Endothelial cell of umbilical vein (primary cell): ENCODE data around the gene MLLT1. TPM values are rescaled to one million over a fixed set of nuclear protein-coding genes. Genes with fewer than 3 reads are reported as not detected.

ENCODE experiments used
- BruUV-seq: library from RNA; stranded (reverse); fragments of 400-500 nt; replicated peaks from 2 replicates; lab custom pipeline; 2021; lab: Mats Ljungman, UMichigan
- CTCF ChIA-PET: fragments of 300-600, 350-600 bp; sonication (Branson Sonifier 250); formaldehyde crosslinking; loops from one replicate; lab custom pipeline; 2021; ENCODE audit warnings: antibody characterized with exemption, inconsistent platforms; lab: Charles Lee
- POLR2A ChIA-PET: fragments of 300-600, 350-600 bp; sonication (Branson Sonifier 250); formaldehyde crosslinking; loops from one replicate; lab custom pipeline; 2021; ENCODE audit warnings: antibody characterized with exemption, inconsistent platforms; lab: Charles Lee
- DNase-seq: peaks from one replicate; pipeline ENCODE4 v3.0.0-alpha.2; 2011; ENCODE audit warnings: low read depth, low spot score
- FAIRE-seq: peaks from 2 replicates; lab custom pipeline; 2011; peaks lifted over from hg19 to GRCh38; lab: Jason Lieb, UNC
- H2AFZ ChIP-seq: 2 replicates; pipeline ENCODE4 v1.6.0; 2012; ENCODE audit warnings: low read depth, low read length, control low read depth, inconsistent platforms
- H3K27ac ChIP-seq: 2 replicates; pipeline ENCODE4 v1.5.1; 2011; ENCODE audit warnings: low read depth, mild to moderate bottlenecking, control low read depth, low read length, moderate library complexity; ENCODE audit not compliant: insufficient read depth
- H3K27me3 ChIP-seq, 2 experiments: 2 replicates each; pipeline versions ENCODE4 v1.6.0 to v1.6.1; 2011; ENCODE audit warnings: low read length in 2 of 2, mixed read lengths in 1 of 2; ENCODE audit not compliant: control insufficient read depth in 2 of 2, insufficient read depth in 2 of 2
- H3K36me3 ChIP-seq, 2 experiments: 2 replicates in 1 of 2; 3 replicates in 1 of 2; pipeline ENCODE4 v1.5.1; 2011; ENCODE audit warnings: low read length in 2 of 2, mild to moderate bottlenecking in 1 of 2, moderate library complexity in 1 of 2; ENCODE audit not compliant: control insufficient read depth in 2 of 2, insufficient read depth in 2 of 2; ENCODE audit errors: extremely low read depth in 1 of 2
- H3K4me1 ChIP-seq: 3 replicates; pipeline ENCODE4 v1.5.1; 2011; ENCODE audit warnings: mild to moderate bottlenecking, low read length; ENCODE audit not compliant: control insufficient read depth, insufficient read depth; ENCODE audit errors: extremely low read depth
- H3K4me2 ChIP-seq: 2 replicates; pipeline ENCODE4 v1.6.1; 2011; ENCODE audit warnings: low read length, control low read depth, mixed read lengths; ENCODE audit not compliant: insufficient read depth
- H3K4me3 ChIP-seq, 3 experiments: fragments of 200-600 bp in 1 of 3; sonication (generic), shearing (Covaris generic) in 1 of 3; replicated peaks in 1 of 3; 2 replicates each; pipeline ENCODE4 v1.5.1; 2011 to 2016; ENCODE audit warnings: control low read depth in 3 of 3, low read length in 3 of 3, mild to moderate bottlenecking in 2 of 3, inconsistent platforms in 1 of 3, low read depth in 1 of 3, moderate library complexity in 1 of 3; ENCODE audit not compliant: insufficient read depth in 1 of 3
- H3K79me2 ChIP-seq: 2 replicates; pipeline ENCODE4 v1.6.0; 2012; ENCODE audit warnings: low read length, inconsistent platforms; ENCODE audit not compliant: control insufficient read depth, insufficient read depth
- H3K9ac ChIP-seq: replicated peaks from 2 replicates; pipeline ENCODE3; 2011; ENCODE audit warnings: low read length, control low read depth; ENCODE audit not compliant: insufficient read depth; ENCODE audit errors: extremely low read depth
- H3K9me1 ChIP-seq: replicated peaks from 3 replicates; pipeline ENCODE4 v1.6.0; 2011; ENCODE audit warnings: mild to moderate bottlenecking, low read length; ENCODE audit not compliant: control insufficient read depth, insufficient read depth; ENCODE audit errors: extremely low read depth
- H3K9me3 ChIP-seq: replicated peaks from 2 replicates; pipeline ENCODE4 v1.5.1; 2012; ENCODE audit warnings: low read length, inconsistent platforms; ENCODE audit not compliant: control insufficient read depth, insufficient read depth
- H4K20me1 ChIP-seq: replicated peaks from 2 replicates; pipeline ENCODE3; 2011; ENCODE audit warnings: mild to moderate bottlenecking, low read length; ENCODE audit not compliant: control insufficient read depth, insufficient read depth; ENCODE audit errors: extremely low read depth
- EZH2 ChIP-seq: IDR thresholded peaks from 2 replicates; pipeline ENCODE4 v1.6.1; 2012; ENCODE audit warnings: borderline replicate concordance, low read depth, mild to moderate bottlenecking, moderate library complexity, low read length, inconsistent platforms; ENCODE audit not compliant: severe bottlenecking
- FOS ChIP-seq: IDR thresholded peaks from 2 replicates; pipeline ENCODE4 v1.6.1; 2011; ENCODE audit warnings: mild to moderate bottlenecking, low read length, moderate library complexity, borderline replicate concordance; ENCODE audit not compliant: insufficient read depth
- GATA2 ChIP-seq: IDR thresholded peaks from 2 replicates; pipeline ENCODE4 v1.7.0; 2011; ENCODE audit warnings: low read depth, mild to moderate bottlenecking, moderate library complexity, mixed read lengths, low read length; ENCODE audit not compliant: insufficient read length, insufficient read depth
- JUN ChIP-seq: IDR thresholded peaks from 2 replicates; pipeline ENCODE4 v1.6.1; 2011; ENCODE audit warnings: borderline replicate concordance, low read depth; ENCODE audit not compliant: insufficient read length, insufficient read depth
- MYC ChIP-seq: IDR thresholded peaks from one replicate; pipeline ENCODE4 v1.6.1; 2011; ENCODE audit warnings: mild to moderate bottlenecking, low read depth, low read length
- POLR2A ChIP-seq: IDR thresholded peaks from 2 replicates; pipeline ENCODE4 v1.6.1; 2012; ENCODE audit warnings: low read depth, mild to moderate bottlenecking, control low read depth, low read length
- POLR2AphosphoS5 ChIP-seq: IDR thresholded peaks from 2 replicates; pipeline ENCODE4 v1.6.1; 2012; ENCODE audit warnings: low read depth, mild to moderate bottlenecking, control low read depth, low read length, moderate library complexity; ENCODE audit not compliant: insufficient read depth
- dilution Hi-C: fragments of 300-500 bp; cut with MboI; formaldehyde crosslinking; loops from one replicate; pipeline ENCODE4 v1.15.0; 2019; ENCODE audit warnings: low sequenced_read_pairs; ENCODE audit not compliant: extremely low pct_ligation_motif_present
- intact Hi-C: fragments of 100-400 bp; cut with micrococcal nuclease; formaldehyde crosslinking; loops from one replicate; pipeline ENCODE4 v1.10.0; 2022
- polyA plus RNA-seq, 4 experiments: library from polyadenylated mRNA; depleted of rRNA in 3 of 4; stranded (reverse) in 3 of 4; unstranded in 1 of 4; fragments of >200 nt; gene quantifications; 2 replicates each; pipeline versions ENCODE4 v1.2.1 to v1.2.3, GENCODE V29; 2011 to 2012; ENCODE audit warnings: missing spikeins in 1 of 4
- total RNA-seq: library from RNA; stranded (reverse); gene quantifications from 2 replicates; pipeline ENCODE4 v1.2.3, GENCODE V29; 2021
- TF ChIP-seq, protein P1 (sequence below), 2 donors: IDR thresholded peaks; 1 replicate in 1 of 2; 2 replicates in 1 of 2; pipeline ENCODE4 v1.5.1; 2011; ENCODE audit warnings: low read length in 2 of 2, mild to moderate bottlenecking in 2 of 2, moderate library complexity in 2 of 2, control low read depth in 1 of 2, inconsistent platforms in 1 of 2, low read depth in 1 of 2; ENCODE audit not compliant: insufficient read depth in 1 of 2; ENCODE audit errors: extremely low read depth in 1 of 2
- TF ChIP-seq, protein P2 (sequence below): IDR thresholded peaks from 2 replicates; pipeline ENCODE4 v1.6.1; 2011; ENCODE audit not compliant: insufficient read depth, insufficient read length

Gene MLLT1
- total and polyA plus RNA-seq, 2 donors (not counting 3 experiments of a cell fraction or from before 2014, with no cell fraction given), result 43.9 to 84.8 TPM

DNA sequence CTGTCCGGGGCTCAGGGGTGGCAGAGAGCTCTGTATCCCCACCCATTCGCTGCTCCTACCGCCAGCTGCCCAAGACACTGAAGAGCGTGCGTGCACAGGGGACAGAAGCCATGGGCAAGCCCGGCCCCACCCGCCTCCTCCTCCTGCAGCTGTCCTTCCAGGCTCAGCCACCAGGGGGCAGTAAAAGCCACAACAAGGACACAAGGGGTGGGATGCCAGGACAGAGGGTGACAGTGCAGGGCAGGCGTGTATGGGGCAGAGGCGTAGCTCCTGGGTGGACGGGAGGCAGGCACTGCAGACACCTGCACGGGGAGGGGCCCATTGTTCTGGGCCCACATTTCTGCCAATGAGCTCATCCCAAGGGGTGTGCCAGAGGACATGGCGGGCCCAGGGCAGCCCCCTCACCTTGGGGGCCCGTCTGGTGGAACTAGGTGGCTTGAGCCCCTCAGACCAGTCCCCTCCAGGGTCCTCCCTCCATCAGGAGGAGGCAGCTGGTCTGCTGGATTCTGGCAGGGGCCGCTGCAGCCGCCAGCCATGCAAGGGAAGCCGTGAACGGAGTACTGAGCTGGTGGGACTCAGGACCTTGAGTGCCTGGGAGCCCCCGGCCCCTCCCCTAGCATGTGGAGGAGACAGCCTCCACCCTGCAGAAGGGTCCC, 61.2 kb downstream of the MLLT1 start:
- dilution Hi-C loops (no loop called here), intact Hi-C loops (loop anchor here (1.0 to 5.0 kb wide), 8 partner anchors 20 to 171 kb away; no protein-coding TSS in a partner anchor)
- FAIRE-seq (peak; percentile 81), DNase-seq (peak; percentile 79)
- Histone ChIP-seq H2AFZ (no peak overlapping the region), H3K27me3 (no peaks in the 10 kb centered on the region), H3K4me2 (no peak overlapping the region), H3K79me2 (peaks cover 2% of the 10 kb centered on the region), H3K4me3 (no peak overlapping the region), H3K9ac (no peak overlapping the region), H3K4me1 (peaks cover 22% of the 10 kb centered on the region), H4K20me1 (no peaks in the 10 kb centered on the region), H3K27ac (peak overlapping the region; percentile 81), H3K9me3 (no peaks in the 10 kb centered on the region), H3K36me3 (peaks cover 3 to 37% of the 10 kb centered on the region in 2 experiments), H3K9me1 (no peaks in the 10 kb centered on the region)
- POLR2A ChIA-PET, result no interaction called here
- no TSS peak for BruUV-seq
- CTCF ChIA-PET, result interaction anchor here (0.7 to 3.7 kb wide), 42 partner anchors 9 to 206 kb away, joined by 3 to 199 read pairs (median 6); partner anchors contain the start of genes ALKBH7, CLPP and KHSRP
- TF ChIP-seq EZH2, result no peak
- TF ChIP-seq, protein P1, sequence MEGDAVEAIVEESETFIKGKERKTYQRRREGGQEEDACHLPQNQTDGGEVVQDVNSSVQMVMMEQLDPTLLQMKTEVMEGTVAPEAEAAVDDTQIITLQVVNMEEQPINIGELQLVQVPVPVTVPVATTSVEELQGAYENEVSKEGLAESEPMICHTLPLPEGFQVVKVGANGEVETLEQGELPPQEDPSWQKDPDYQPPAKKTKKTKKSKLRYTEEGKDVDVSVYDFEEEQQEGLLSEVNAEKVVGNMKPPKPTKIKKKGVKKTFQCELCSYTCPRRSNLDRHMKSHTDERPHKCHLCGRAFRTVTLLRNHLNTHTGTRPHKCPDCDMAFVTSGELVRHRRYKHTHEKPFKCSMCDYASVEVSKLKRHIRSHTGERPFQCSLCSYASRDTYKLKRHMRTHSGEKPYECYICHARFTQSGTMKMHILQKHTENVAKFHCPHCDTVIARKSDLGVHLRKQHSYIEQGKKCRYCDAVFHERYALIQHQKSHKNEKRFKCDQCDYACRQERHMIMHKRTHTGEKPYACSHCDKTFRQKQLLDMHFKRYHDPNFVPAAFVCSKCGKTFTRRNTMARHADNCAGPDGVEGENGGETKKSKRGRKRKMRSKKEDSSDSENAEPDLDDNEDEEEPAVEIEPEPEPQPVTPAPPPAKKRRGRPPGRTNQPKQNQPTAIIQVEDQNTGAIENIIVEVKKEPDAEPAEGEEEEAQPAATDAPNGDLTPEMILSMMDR (IDR thresholded peaks at IDR 0.05; ENCODE audit: extremely low read depth in 1 of 2, insufficient read depth in 1 of 2, low read depth in 1 of 2, low read length in 2 of 2), result peak; percentile 87 to 91

DNA sequence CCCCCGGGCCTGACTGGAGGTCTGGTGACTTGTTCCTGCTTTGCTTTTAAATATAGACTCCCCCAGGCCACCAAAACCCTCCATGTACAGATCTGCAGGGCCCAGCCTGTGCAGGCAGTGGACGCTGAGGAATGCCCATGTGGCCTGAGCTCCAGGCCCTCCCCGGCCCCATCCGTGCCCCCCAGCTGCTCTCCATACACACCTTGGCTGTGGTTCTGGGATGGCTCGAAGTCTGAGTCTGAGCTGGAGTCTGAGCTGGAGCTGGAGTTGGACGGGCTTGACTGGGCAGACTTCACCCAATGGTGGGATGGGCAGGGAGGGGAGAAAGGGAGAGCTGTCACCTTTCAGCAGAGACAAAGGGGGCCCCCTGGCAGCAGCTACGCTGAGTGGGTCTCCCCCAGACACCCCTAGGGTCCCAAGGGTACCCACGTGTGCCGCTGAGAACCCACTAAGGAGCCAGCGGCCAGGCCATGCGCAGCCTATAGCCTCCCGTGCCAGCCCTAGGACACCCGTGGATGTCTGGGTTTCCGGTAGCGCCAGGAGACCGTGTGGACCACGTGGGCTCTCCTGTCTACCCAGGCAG, 61.9 kb downstream of the MLLT1 start:
- no peak for FAIRE-seq
- POLR2A ChIA-PET, result no interaction called here
- H3K27me3 ChIP-seq, result no peaks in the 10 kb centered on the region

More for the DNA sequence above, 61.9 kb downstream of the MLLT1 start:
- H3K27ac ChIP-seq, result no peak overlapping the region
- no peak overlapping the region for H3K4me3 ChIP-seq
- peaks cover 22% of the 10 kb centered on the region for H3K4me1 ChIP-seq
- CTCF ChIA-PET, result interaction anchor here (0.9 to 3.7 kb wide), 35 partner anchors 9 to 193 kb away, joined by 3 to 199 read pairs (median 7); partner anchors contain the start of genes ALKBH7 and CLPP
- H3K9me3 ChIP-seq, result no peaks in the 10 kb centered on the region
- H3K36me3 ChIP-seq, result peaks cover 3 to 43% of the 10 kb centered on the region in 2 experiments
- intact Hi-C loops, result loop anchor here (1.0 to 5.0 kb wide), 6 partner anchors 43 to 171 kb away; no protein-coding TSS in a partner anchor
- peaks cover 2% of the 10 kb centered on the region for H3K79me2 ChIP-seq
- BruUV-seq, result no TSS peak
- H3K9ac ChIP-seq, result no peak overlapping the region
- TF ChIP-seq POLR2A (no peak), JUN (no peak), EZH2 (no peak), MYC (no peak), GATA2 (no peak), FOS (no peak), POLR2AphosphoS5 (no peak)
- TF ChIP-seq, protein P1 (IDR thresholded peaks at IDR 0.05; ENCODE audit: extremely low read depth in 1 of 2, insufficient read depth in 1 of 2, low read depth in 1 of 2, low read length in 2 of 2), result no peak
- TF ChIP-seq, protein P2, sequence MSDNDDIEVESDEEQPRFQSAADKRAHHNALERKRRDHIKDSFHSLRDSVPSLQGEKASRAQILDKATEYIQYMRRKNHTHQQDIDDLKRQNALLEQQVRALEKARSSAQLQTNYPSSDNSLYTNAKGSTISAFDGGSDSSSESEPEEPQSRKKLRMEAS, result no peak
- H4K20me1 ChIP-seq, result no peaks in the 10 kb centered on the region
- H3K4me2 ChIP-seq, result no peak overlapping the region
- no peak overlapping the region for H2AFZ ChIP-seq
- no peaks in the 10 kb centered on the region for H3K9me1 ChIP-seq
- dilution Hi-C loops, result no loop called here
- DNase-seq, result no peak
